ENCODE data around the gene GALNT9.

Gene GALNT9

DNA sequence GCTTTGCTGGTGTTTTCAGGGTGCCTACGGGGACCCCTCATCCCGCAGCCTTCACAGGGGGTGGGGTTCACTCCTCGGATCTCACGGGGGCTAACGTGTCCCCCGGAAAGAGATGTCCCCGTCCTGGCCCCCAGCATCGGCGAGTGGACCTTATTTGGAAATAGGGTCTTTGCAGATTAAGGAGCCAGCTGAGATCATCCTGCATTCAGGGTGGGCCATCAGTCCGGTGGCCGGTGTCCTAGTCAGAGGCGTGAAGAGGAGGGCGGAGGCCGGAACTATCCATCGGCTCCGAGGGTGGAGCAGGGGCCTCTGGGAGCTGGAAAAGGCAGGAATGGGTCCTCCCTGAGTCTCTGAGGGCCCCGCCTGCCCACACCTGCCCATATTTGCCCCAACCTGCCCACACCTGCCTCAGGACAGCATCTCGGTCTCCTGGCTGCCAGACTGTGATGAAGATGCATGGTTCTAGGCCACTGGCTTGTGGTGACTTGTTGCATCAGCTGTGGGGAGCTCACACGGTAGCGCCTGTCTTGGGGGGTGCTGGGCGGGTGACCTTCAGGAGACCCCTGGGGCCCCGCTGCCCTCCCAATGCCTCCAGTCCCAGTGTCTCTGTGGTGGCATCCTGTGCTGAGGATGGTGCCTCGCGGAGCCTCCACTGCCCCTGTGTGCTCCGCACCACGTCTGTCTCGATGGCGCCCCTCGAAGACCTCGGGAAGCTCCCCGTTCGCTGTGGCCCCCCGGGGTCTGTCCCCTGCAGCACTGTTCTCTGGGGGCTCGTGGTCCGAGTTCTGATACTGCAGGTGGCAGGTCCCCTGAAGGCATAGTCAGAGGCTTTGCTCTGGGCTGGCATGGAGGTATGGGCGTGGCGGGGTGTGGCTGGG is 170.5 kb downstream of the GALNT9 start:
- peaks cover 3% of the 10 kb centered on the region; the same call in 1 of the 2 replicates for H4K20me1 ChIP-seq (ENCODE audit: insufficient read depth, low read length)
- no peak overlapping the region for H3K4me3 ChIP-seq (ENCODE audit: low read length)
- H3K79me2 ChIP-seq (ENCODE audit: low read length), result no peaks in the 10 kb centered on the region
- no peak overlapping the region for H2AFZ ChIP-seq (ENCODE audit: low read depth, low read length)
- no peak overlapping the region for H3K9ac ChIP-seq (ENCODE audit: low read length)
- H3K27ac ChIP-seq (ENCODE audit: low read length), result no peak overlapping the region
- H3K9me3 ChIP-seq (ENCODE audit: insufficient read depth, low read length), result peaks cover 9% of the 10 kb centered on the region
- H3K4me2 ChIP-seq (ENCODE audit: low read length), result no peak overlapping the region
- no peak for TF ChIP-seq EZH2phosphoT487 (IDR thresholded peaks at IDR 0.05; ENCODE audit: low read depth)
- TF ChIP-seq, protein P1, sequence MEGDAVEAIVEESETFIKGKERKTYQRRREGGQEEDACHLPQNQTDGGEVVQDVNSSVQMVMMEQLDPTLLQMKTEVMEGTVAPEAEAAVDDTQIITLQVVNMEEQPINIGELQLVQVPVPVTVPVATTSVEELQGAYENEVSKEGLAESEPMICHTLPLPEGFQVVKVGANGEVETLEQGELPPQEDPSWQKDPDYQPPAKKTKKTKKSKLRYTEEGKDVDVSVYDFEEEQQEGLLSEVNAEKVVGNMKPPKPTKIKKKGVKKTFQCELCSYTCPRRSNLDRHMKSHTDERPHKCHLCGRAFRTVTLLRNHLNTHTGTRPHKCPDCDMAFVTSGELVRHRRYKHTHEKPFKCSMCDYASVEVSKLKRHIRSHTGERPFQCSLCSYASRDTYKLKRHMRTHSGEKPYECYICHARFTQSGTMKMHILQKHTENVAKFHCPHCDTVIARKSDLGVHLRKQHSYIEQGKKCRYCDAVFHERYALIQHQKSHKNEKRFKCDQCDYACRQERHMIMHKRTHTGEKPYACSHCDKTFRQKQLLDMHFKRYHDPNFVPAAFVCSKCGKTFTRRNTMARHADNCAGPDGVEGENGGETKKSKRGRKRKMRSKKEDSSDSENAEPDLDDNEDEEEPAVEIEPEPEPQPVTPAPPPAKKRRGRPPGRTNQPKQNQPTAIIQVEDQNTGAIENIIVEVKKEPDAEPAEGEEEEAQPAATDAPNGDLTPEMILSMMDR (IDR thresholded peaks at IDR 0.05; ENCODE audit: low read depth, low read length), result no peak
- peaks cover 10% of the 10 kb centered on the region for H3K4me1 ChIP-seq (ENCODE audit: low read length)
- H3K36me3 ChIP-seq (replicated peaks; ENCODE audit: low read depth, low read length), result peaks cover 25% of the 10 kb centered on the region
- no peaks in the 10 kb centered on the region for H3K27me3 ChIP-seq (ENCODE audit: low read depth, low read length)

DNA sequence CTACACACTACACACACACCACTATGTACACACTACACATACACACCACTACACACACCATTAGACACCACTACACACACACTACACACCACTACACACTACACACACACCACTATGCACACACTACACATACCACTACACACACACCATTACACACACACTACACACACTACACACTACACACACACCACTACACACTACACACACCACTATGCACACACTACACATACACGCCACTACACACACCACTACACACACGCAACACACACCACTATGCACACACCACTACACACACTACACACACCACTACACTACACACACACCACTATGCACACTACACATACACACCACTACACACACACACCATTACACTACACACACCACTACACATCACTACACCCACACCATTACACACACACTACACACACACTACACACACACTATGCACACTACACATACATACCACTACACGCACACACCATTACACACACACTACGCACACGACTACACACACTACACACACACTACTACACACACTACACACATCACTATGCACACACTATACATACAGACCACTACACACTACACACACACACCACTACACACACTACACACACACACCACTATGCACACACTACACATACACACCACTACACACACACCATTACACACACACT is 171.5 kb downstream of the GALNT9 start:
- no peak overlapping the region for H2AFZ ChIP-seq (ENCODE audit: low read depth, low read length)
- H3K4me2 ChIP-seq (ENCODE audit: low read length), result no peak overlapping the region
- H4K20me1 ChIP-seq (ENCODE audit: insufficient read depth, low read length), result peaks cover 8% of the 10 kb centered on the region; the same call in 1 of the 2 replicates
- no peaks in the 10 kb centered on the region for H3K79me2 ChIP-seq (ENCODE audit: low read length)
- no peaks in the 10 kb centered on the region for H3K27me3 ChIP-seq (ENCODE audit: low read depth, low read length)
- no peak overlapping the region for H3K4me3 ChIP-seq (ENCODE audit: low read length)
- H3K4me1 ChIP-seq (ENCODE audit: low read length), result peaks cover 12% of the 10 kb centered on the region
- no peak overlapping the region for H3K9ac ChIP-seq (ENCODE audit: low read length)
- TF ChIP-seq, protein P1 (IDR thresholded peaks at IDR 0.05; ENCODE audit: low read depth, low read length), result no peak
- TF ChIP-seq EZH2phosphoT487 (IDR thresholded peaks at IDR 0.05; ENCODE audit: low read depth), result no peak
- H3K36me3 ChIP-seq (replicated peaks; ENCODE audit: low read depth, low read length), result peaks cover 25% of the 10 kb centered on the region
- no peak overlapping the region for H3K27ac ChIP-seq (ENCODE audit: low read length)
- H3K9me3 ChIP-seq (ENCODE audit: insufficient read depth, low read length), result peaks cover 9% of the 10 kb centered on the region

DNA sequence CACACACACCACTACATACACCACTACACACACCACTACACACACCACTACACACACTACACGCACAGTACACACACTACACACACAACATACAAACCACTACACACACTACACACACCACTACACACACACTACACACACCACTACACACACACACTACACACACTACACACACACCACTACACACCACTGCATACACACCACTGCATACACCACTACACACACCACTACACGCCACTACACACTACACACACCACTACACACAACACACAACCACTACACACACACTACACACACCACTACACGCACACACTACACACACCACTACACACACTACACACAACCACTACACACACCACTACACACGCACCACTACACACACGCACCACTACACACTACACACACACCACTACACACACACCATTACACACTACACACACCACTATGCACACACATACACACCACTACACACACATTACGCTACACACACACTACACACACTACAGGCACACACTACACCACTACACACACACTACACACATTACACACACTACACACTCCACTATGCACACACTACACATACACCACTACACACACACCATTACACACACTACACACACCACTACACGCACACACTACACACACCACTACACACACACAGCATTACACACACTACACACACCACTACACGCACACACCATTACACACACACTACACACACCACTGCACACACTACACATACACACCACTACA is 172.6 kb downstream of the GALNT9 start:
- H3K4me3 ChIP-seq (ENCODE audit: low read length), result no peak overlapping the region
- TF ChIP-seq, protein P1 (IDR thresholded peaks at IDR 0.05; ENCODE audit: low read depth, low read length), result no peak
- no peak for TF ChIP-seq EZH2phosphoT487 (IDR thresholded peaks at IDR 0.05; ENCODE audit: low read depth)
- no peak overlapping the region for H3K27ac ChIP-seq (ENCODE audit: low read length)
- H3K9ac ChIP-seq (ENCODE audit: low read length), result no peak overlapping the region
- peaks cover 9% of the 10 kb centered on the region for H3K9me3 ChIP-seq (ENCODE audit: insufficient read depth, low read length)
- peaks cover 25% of the 10 kb centered on the region for H3K36me3 ChIP-seq (replicated peaks; ENCODE audit: low read depth, low read length)
- no peak overlapping the region for H2AFZ ChIP-seq (ENCODE audit: low read depth, low read length)
- peaks cover 12% of the 10 kb centered on the region for H3K4me1 ChIP-seq (ENCODE audit: low read length)
- no peaks in the 10 kb centered on the region for H3K79me2 ChIP-seq (ENCODE audit: low read length)
- H4K20me1 ChIP-seq (ENCODE audit: insufficient read depth, low read length), result peaks cover 8% of the 10 kb centered on the region; the same call in 1 of the 2 replicates
- no peak overlapping the region for H3K4me2 ChIP-seq (ENCODE audit: low read length)
- no peaks in the 10 kb centered on the region for H3K27me3 ChIP-seq (ENCODE audit: low read depth, low read length)

Data from OCI-LY3 (cell line).